ENCODE results near the gene ALOX5AP.

ALOX5AP gene

GRCh38 chr13:30729801-30730200, 5.5 kb upstream of the ALOX5AP start:
- Mint-ChIP-seq H3K27ac (no peak overlapping the region), H3K4me3 (no peak overlapping the region), H3K9me3 (no peaks in the 10 kb centered on the region), H3K36me3 (ENCODE audit: low read depth) (no peaks in the 10 kb centered on the region), H3K4me1 (peaks cover 42% of the 10 kb centered on the region), H3K27me3 (ENCODE audit: low read depth) (peaks cover 14% of the 10 kb centered on the region)
- no peak for TF ChIP-seq CTCF (IDR thresholded peaks at IDR 0.05; ENCODE audit: unreplicated experiment in 3 of 3)

GRCh38 chr13:30730526-30730925, 4.8 kb upstream of the ALOX5AP start:
- Mint-ChIP-seq H3K9me3 (no peaks in the 10 kb centered on the region), H3K27me3 (ENCODE audit: low read depth) (peaks cover 14% of the 10 kb centered on the region), H3K4me1 (peaks cover 43% of the 10 kb centered on the region), H3K4me3 (peak overlapping the region in 1 of 3 experiments; percentile 63), H3K27ac (peak overlapping the region; percentile 58 to 88 (median 76)), H3K36me3 (ENCODE audit: low read depth) (no peaks in the 10 kb centered on the region)
- no peak for TF ChIP-seq CTCF (IDR thresholded peaks at IDR 0.05; ENCODE audit: unreplicated experiment in 3 of 3)

- Mint-ChIP-seq H3K27ac (peak overlapping the region in 1 of 3 experiments; percentile 76), H3K4me1 (peaks cover 44% of the 10 kb centered on the region), H3K36me3 (ENCODE audit: low read depth) (no peaks in the 10 kb centered on the region)
Observed at GRCh38 chr13:30731361-30732045, 3.8 kb upstream of the ALOX5AP start.

DNA sequence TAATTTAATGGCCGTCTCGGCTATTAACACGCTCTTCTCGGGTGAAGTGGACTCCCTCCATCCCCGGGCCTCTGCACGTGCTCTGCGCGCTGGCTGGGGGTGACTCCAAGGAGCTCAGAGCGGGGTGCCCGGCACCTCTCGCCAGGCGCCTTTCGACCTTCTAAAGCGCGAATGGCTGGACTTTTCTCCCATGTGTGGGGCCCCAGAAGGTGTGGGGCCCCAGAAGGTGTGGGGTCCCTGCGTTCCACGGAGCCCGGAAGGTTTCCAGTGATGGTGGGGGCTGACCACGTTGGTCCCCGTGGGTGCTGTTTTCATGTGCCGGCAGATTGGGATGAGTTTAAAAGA, 3.3 kb upstream of the ALOX5AP start:
- no peaks in the 10 kb centered on the region for H3K36me3 Mint-ChIP-seq (ENCODE audit: low read depth)
- no peaks in the 10 kb centered on the region for H3K9me3 Mint-ChIP-seq
- H3K27ac Mint-ChIP-seq, result no peak overlapping the region
- no peak for TF ChIP-seq CTCF (IDR thresholded peaks at IDR 0.05; ENCODE audit: unreplicated experiment in 3 of 3)
- no peak overlapping the region for H3K4me3 Mint-ChIP-seq
- peaks cover 12% of the 10 kb centered on the region for H3K27me3 Mint-ChIP-seq (ENCODE audit: low read depth)
- H3K4me1 Mint-ChIP-seq, result peaks cover 49% of the 10 kb centered on the region

More at GRCh38 chr13:30731361-30732045, 3.8 kb upstream of the ALOX5AP start:
- H3K27me3 Mint-ChIP-seq (ENCODE audit: low read depth), result peaks cover 14% of the 10 kb centered on the region
- TF ChIP-seq CTCF (IDR thresholded peaks at IDR 0.05; ENCODE audit: unreplicated experiment in 3 of 3), result no peak
- no peak overlapping the region for H3K4me3 Mint-ChIP-seq
- H3K9me3 Mint-ChIP-seq, result no peaks in the 10 kb centered on the region

DNA sequence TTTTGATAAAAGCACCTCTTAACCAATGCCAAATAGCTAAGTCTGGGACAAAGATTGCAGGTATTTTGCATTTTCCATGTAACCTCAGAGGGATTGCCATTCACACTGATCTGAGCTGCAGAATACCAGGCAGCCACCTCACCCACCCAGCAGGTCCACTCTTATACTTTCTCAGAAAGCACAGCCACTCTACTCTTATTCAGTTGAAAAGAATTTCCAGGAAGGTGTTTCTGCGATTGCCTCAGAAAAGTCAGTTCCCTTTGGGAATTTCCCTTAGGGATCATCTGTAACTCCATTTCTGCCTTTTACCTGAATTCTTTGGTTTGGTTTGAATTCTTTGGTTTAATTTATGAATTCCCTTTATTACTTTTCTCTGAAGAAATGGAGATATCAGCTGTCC, 904 bp upstream of the ALOX5AP start:
- Mint-ChIP-seq H3K4me1 (peaks cover 56% of the 10 kb centered on the region), H3K36me3 (ENCODE audit: low read depth) (no peaks in the 10 kb centered on the region), H3K27me3 (ENCODE audit: low read depth) (peaks cover 7% of the 10 kb centered on the region), H3K27ac (peak overlapping the region in 1 of 3 experiments; percentile 9), H3K4me3 (no peak overlapping the region), H3K9me3 (no peaks in the 10 kb centered on the region)
- TF ChIP-seq CTCF (IDR thresholded peaks at IDR 0.05; ENCODE audit: unreplicated experiment in 3 of 3), result no peak

- no peaks in the 10 kb centered on the region for H3K9me3 Mint-ChIP-seq
- no peak overlapping the region for H3K27ac Mint-ChIP-seq
- H3K4me3 Mint-ChIP-seq, result no peak overlapping the region
- no peak for TF ChIP-seq CTCF (IDR thresholded peaks at IDR 0.05; ENCODE audit: unreplicated experiment in 3 of 3)
- H3K27me3 Mint-ChIP-seq (ENCODE audit: low read depth), result peaks cover 3% of the 10 kb centered on the region
- no peaks in the 10 kb centered on the region for H3K36me3 Mint-ChIP-seq (ENCODE audit: low read depth)
- peaks cover 56% of the 10 kb centered on the region for H3K4me1 Mint-ChIP-seq
Observed at GRCh38 chr13:30735872-30736175, 481 bp downstream of the ALOX5AP start.
